HL-60 (cell line): Measurements from ENCODE around the gene CHST9.

ENCODE experiments used
- GABPA ChIP-seq: IDR thresholded peaks from 2 replicates; pipeline ENCODE4 v1.6.1; 2012; ENCODE audit warnings: low read depth
- POLR2AphosphoS5 ChIP-seq: IDR thresholded peaks from 2 replicates; pipeline ENCODE4 v1.6.1; 2012; ENCODE audit warnings: low read depth
- TF ChIP-seq, protein P1 (sequence below): IDR thresholded peaks from one replicate; pipeline ENCODE4 v1.5.1; 2011; ENCODE audit warnings: low read length, control low read depth, inconsistent platforms; ENCODE audit not compliant: insufficient read depth
- TF ChIP-seq, protein P2 (sequence below): IDR thresholded peaks from 2 replicates; pipeline ENCODE4 v1.6.1; 2012; ENCODE audit warnings: low read depth; ENCODE audit not compliant: insufficient replicate concordance

DNA sequence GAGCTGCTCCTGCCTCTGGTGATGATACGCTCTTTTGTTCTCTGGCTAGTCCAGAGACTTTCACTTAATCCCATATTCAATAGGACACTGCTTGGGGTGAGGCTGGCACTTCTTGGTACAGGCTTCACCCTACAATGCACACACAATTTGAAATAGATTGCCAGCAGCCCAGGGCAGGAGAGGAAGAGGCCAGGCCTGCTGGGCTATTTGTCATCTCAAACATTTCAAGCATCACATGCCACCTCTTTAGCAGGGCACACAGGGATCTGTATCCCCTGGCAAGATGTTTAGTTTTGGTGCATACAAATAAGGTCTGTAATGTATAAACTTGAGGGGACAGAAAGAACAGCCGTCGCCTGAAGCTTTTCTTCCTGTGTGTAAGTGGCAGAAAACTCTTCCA lies 120.4 kb downstream of the CHST9 start:
- TF ChIP-seq, protein P1, sequence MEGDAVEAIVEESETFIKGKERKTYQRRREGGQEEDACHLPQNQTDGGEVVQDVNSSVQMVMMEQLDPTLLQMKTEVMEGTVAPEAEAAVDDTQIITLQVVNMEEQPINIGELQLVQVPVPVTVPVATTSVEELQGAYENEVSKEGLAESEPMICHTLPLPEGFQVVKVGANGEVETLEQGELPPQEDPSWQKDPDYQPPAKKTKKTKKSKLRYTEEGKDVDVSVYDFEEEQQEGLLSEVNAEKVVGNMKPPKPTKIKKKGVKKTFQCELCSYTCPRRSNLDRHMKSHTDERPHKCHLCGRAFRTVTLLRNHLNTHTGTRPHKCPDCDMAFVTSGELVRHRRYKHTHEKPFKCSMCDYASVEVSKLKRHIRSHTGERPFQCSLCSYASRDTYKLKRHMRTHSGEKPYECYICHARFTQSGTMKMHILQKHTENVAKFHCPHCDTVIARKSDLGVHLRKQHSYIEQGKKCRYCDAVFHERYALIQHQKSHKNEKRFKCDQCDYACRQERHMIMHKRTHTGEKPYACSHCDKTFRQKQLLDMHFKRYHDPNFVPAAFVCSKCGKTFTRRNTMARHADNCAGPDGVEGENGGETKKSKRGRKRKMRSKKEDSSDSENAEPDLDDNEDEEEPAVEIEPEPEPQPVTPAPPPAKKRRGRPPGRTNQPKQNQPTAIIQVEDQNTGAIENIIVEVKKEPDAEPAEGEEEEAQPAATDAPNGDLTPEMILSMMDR: no peak
- TF ChIP-seq, protein P2, sequence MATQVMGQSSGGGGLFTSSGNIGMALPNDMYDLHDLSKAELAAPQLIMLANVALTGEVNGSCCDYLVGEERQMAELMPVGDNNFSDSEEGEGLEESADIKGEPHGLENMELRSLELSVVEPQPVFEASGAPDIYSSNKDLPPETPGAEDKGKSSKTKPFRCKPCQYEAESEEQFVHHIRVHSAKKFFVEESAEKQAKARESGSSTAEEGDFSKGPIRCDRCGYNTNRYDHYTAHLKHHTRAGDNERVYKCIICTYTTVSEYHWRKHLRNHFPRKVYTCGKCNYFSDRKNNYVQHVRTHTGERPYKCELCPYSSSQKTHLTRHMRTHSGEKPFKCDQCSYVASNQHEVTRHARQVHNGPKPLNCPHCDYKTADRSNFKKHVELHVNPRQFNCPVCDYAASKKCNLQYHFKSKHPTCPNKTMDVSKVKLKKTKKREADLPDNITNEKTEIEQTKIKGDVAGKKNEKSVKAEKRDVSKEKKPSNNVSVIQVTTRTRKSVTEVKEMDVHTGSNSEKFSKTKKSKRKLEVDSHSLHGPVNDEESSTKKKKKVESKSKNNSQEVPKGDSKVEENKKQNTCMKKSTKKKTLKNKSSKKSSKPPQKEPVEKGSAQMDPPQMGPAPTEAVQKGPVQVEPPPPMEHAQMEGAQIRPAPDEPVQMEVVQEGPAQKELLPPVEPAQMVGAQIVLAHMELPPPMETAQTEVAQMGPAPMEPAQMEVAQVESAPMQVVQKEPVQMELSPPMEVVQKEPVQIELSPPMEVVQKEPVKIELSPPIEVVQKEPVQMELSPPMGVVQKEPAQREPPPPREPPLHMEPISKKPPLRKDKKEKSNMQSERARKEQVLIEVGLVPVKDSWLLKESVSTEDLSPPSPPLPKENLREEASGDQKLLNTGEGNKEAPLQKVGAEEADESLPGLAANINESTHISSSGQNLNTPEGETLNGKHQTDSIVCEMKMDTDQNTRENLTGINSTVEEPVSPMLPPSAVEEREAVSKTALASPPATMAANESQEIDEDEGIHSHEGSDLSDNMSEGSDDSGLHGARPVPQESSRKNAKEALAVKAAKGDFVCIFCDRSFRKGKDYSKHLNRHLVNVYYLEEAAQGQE: no peak
- TF ChIP-seq POLR2AphosphoS5 (no peak), GABPA (no peak)
